H1 (cell line): Measurements from ENCODE around the gene MBNL2. TPM values are rescaled to one million over a fixed set of nuclear protein-coding genes. Genes with fewer than 3 reads are reported as not detected.

Experiments used
- CTCF ChIA-PET: fragments of 300-600 bp; sonication (Branson Sonifier 250); formaldehyde crosslinking; loops from one replicate; lab custom pipeline; 2021; ENCODE audit not compliant: partially characterized antibody; lab: Charles Lee
- POLR2A ChIA-PET: fragments of 300-600 bp; sonication (Branson Sonifier 250); formaldehyde crosslinking; loops from one replicate; lab custom pipeline; 2021; ENCODE audit warnings: inconsistent platforms; ENCODE audit not compliant: partially characterized antibody; lab: Charles Lee
- DNase-seq, 2 experiments: peaks; one replicate each; pipeline versions ENCODE4 v3.0.0 to v3.0.0-alpha.2; 2010 to 2022; ENCODE audit warnings: low spot score in 2 of 2, low read depth in 1 of 2, mixed read lengths in 1 of 2
- FAIRE-seq: peaks from 2 replicates; lab custom pipeline; 2011; peaks lifted over from hg19 to GRCh38; lab: Jason Lieb, UNC
- H2AFZ ChIP-seq: 2 replicates; pipeline ENCODE4 v1.8.1; 2012; ENCODE audit warnings: low read length, inconsistent platforms
- H2AK5ac ChIP-seq: 2 replicates; pipeline ENCODE4 v1.6.1; 2013; ENCODE audit warnings: low read depth, low read length
- H2BK120ac ChIP-seq: replicated peaks from 2 replicates; pipeline ENCODE3; 2013; ENCODE audit warnings: low read depth, low read length, inconsistent platforms
- H2BK12ac ChIP-seq: 2 replicates; pipeline ENCODE4 v1.6.1; 2013; ENCODE audit warnings: low read depth, low read length
- H2BK15ac ChIP-seq: 2 replicates; pipeline ENCODE4 v1.6.1; 2013; ENCODE audit warnings: low read length
- H2BK20ac ChIP-seq: 2 replicates; pipeline ENCODE4 v1.6.1; 2013; ENCODE audit warnings: low read length
- H2BK5ac ChIP-seq: 2 replicates; pipeline ENCODE4 v1.6.1; 2013; ENCODE audit warnings: low read depth, low read length
- H3K14ac ChIP-seq: 2 replicates; pipeline ENCODE4 v1.6.1; 2013; ENCODE audit warnings: inconsistent platforms; ENCODE audit not compliant: insufficient read length
- H3K18ac ChIP-seq: 2 replicates; pipeline ENCODE4 v1.6.1; 2013; ENCODE audit warnings: low read length; ENCODE audit errors: extremely low read depth
- H3K23ac ChIP-seq: 2 replicates; pipeline ENCODE4 v1.6.1; 2013; ENCODE audit warnings: inconsistent platforms; ENCODE audit not compliant: insufficient read length
- H3K23me2 ChIP-seq: 2 replicates; pipeline ENCODE4 v1.6.1; 2013; ENCODE audit warnings: low read depth, low read length
- H3K27ac ChIP-seq: 2 replicates; pipeline ENCODE4 v1.6.1; 2011; ENCODE audit warnings: low read depth, low read length, inconsistent platforms
- H3K27me3 ChIP-seq, 4 experiments: replicated peaks in 1 of 4; 1 replicate in 1 of 4; 2 replicates in 3 of 4; pipeline versions ENCODE4 v1.6.1 to v1.8.1; 2011 to 2013; ENCODE audit warnings: low read length in 3 of 4, mild to moderate bottlenecking in 3 of 4, inconsistent platforms in 2 of 4, mixed read lengths in 2 of 4, moderate library complexity in 1 of 4; ENCODE audit not compliant: control insufficient read depth in 3 of 4, insufficient read depth in 3 of 4; ENCODE audit errors: extremely low read depth in 1 of 4
- H3K36me3 ChIP-seq, 4 experiments: 2 replicates each; pipeline versions ENCODE4 v1.6.1 to v1.8.1; 2011 to 2013; ENCODE audit warnings: mild to moderate bottlenecking in 4 of 4, low read length in 3 of 4, moderate library complexity in 2 of 4, control low read depth in 1 of 4, inconsistent platforms in 1 of 4; ENCODE audit not compliant: insufficient read depth in 4 of 4, control insufficient read depth in 2 of 4
- H3K4ac ChIP-seq: replicated peaks from 2 replicates; pipeline ENCODE3; 2013; ENCODE audit warnings: low read length, low read depth, mixed read lengths, inconsistent platforms; ENCODE audit not compliant: insufficient read length
- H3K4me1 ChIP-seq, 4 experiments: replicated peaks in 1 of 4; 1 replicate in 1 of 4; 2 replicates in 3 of 4; pipeline versions ENCODE4 v1.6.1 to v1.8.1; 2011 to 2013; ENCODE audit warnings: low read length in 3 of 4, inconsistent platforms in 2 of 4, mixed read lengths in 1 of 4; ENCODE audit not compliant: insufficient read depth in 4 of 4, control insufficient read depth in 3 of 4
- H3K4me2 ChIP-seq, 2 experiments: 2 replicates each; pipeline versions ENCODE4 v1.6.1 to v1.8.1; 2011 to 2013; ENCODE audit warnings: low read depth in 2 of 2, low read length in 2 of 2, control low read depth in 1 of 2, inconsistent platforms in 1 of 2, mild to moderate bottlenecking in 1 of 2; ENCODE audit not compliant: insufficient read depth in 1 of 2
- H3K4me3 ChIP-seq, 4 experiments: fragments of 200-600, 300-600 bp in 1 of 4; sonication (generic), shearing (Covaris generic), sonication (Bioruptor Twin) in 1 of 4; 2 replicates each; pipeline versions ENCODE4 v1.5.1 to v1.8.1; 2011 to 2016; ENCODE audit warnings: low read length in 4 of 4, low read depth in 3 of 4, control low read depth in 2 of 4, inconsistent platforms in 2 of 4, mild to moderate bottlenecking in 2 of 4, mixed read lengths in 1 of 4, moderate library complexity in 1 of 4; ENCODE audit not compliant: insufficient read depth in 2 of 4; ENCODE audit errors: extremely low read depth in 1 of 4
- H3K56ac ChIP-seq: replicated peaks from 2 replicates; pipeline ENCODE3; 2013; ENCODE audit warnings: low read depth, mild to moderate bottlenecking, mixed read lengths, low read length, inconsistent platforms; ENCODE audit not compliant: insufficient read length
- H3K79me1 ChIP-seq: 2 replicates; pipeline ENCODE4 v1.6.1; 2013; ENCODE audit warnings: low read depth, low read length, control low read depth
- H3K79me2 ChIP-seq, 2 experiments: 2 replicates each; pipeline versions ENCODE4 v1.6.1 to v1.8.1; 2012 to 2013; ENCODE audit warnings: low read length in 2 of 2, mild to moderate bottlenecking in 2 of 2, inconsistent platforms in 1 of 2; ENCODE audit not compliant: insufficient read depth in 2 of 2, control insufficient read depth in 1 of 2
- H3K9ac ChIP-seq, 4 experiments: replicated peaks in 1 of 4; 1 replicate in 1 of 4; 2 replicates in 3 of 4; pipeline versions ENCODE4 v1.6.1 to v1.8.1; 2011 to 2013; ENCODE audit warnings: low read depth in 3 of 4, low read length in 3 of 4, control low read depth in 2 of 4, mild to moderate bottlenecking in 2 of 4, moderate library complexity in 2 of 4, inconsistent platforms in 1 of 4; ENCODE audit errors: extremely low read depth in 1 of 4
- H3K9me3 ChIP-seq, 2 experiments: 2 replicates each; pipeline versions ENCODE4 v1.6.1 to v1.8.1; 2012 to 2013; ENCODE audit warnings: mild to moderate bottlenecking in 2 of 2, moderate library complexity in 2 of 2, control low read depth in 1 of 2, inconsistent platforms in 1 of 2, low read depth in 1 of 2, low read length in 1 of 2, mixed read lengths in 1 of 2; ENCODE audit not compliant: insufficient read depth in 2 of 2
- H4K20me1 ChIP-seq, 2 experiments: replicated peaks in 1 of 2; 2 replicates each; pipeline versions ENCODE3 to v1.8.1; 2011 to 2013; ENCODE audit warnings: inconsistent platforms in 2 of 2, low read length in 2 of 2, mild to moderate bottlenecking in 1 of 2; ENCODE audit not compliant: insufficient read depth in 2 of 2, control insufficient read depth in 1 of 2
- H4K5ac ChIP-seq: 2 replicates; pipeline ENCODE4 v1.6.1; 2013; ENCODE audit warnings: low read length, low read depth, mixed read lengths, inconsistent platforms; ENCODE audit not compliant: insufficient read length
- H4K8ac ChIP-seq: 2 replicates; pipeline ENCODE4 v1.8.0; 2013; ENCODE audit warnings: mild to moderate bottlenecking, moderate library complexity, low read length, inconsistent platforms; ENCODE audit not compliant: insufficient read depth; ENCODE audit errors: extremely low read depth
- H4K91ac ChIP-seq: replicated peaks from 2 replicates; pipeline ENCODE3; 2013; ENCODE audit warnings: low read length, mixed read lengths, inconsistent platforms; ENCODE audit not compliant: insufficient read length
- JUN ChIP-seq: IDR thresholded peaks from 2 replicates; pipeline ENCODE4 v1.6.1; 2011; ENCODE audit warnings: low read depth, mild to moderate bottlenecking, improper control_type of control experiment, low read length
- KDM4A ChIP-seq: IDR thresholded peaks from one replicate; pipeline ENCODE4 v1.7.1; 2012; ENCODE audit warnings: low read depth, mild to moderate bottlenecking, moderate library complexity, low read length, inconsistent platforms; ENCODE audit not compliant: severe bottlenecking
- RXRA ChIP-seq: IDR thresholded peaks from 2 replicates; pipeline ENCODE4 v1.6.1; 2011; ENCODE audit warnings: low read depth, mild to moderate bottlenecking, low read length, moderate library complexity; ENCODE audit not compliant: insufficient read depth
- WGBS, 2 experiments: shearing (Covaris generic) in 1 of 2; methylation state at CpG; one replicate each; pipeline versions ENCODE4 v1.1.6 to v1.1.7; 2013 to 2015; ENCODE audit warnings: low lambda C conversion rate in 2 of 2, mixed read lengths in 2 of 2, inconsistent platforms in 1 of 2, low coverage in 1 of 2, missing lambda C conversion rate in 1 of 2; ENCODE audit not compliant: insufficient replicate concordance in 2 of 2, insufficient coverage in 1 of 2, insufficient read length in 1 of 2; ENCODE audit errors: extremely low coverage in 1 of 2, missing lambda C conversion rate in 1 of 2; 5-methylcytosine and 5-hydroxymethylcytosine counted together
- polyA plus RNA-seq, 7 experiments: library from polyadenylated mRNA; depleted of rRNA in 3 of 7; stranded (reverse) in 5 of 7; unstranded in 2 of 7; fragments of >200 nt in 5 of 7; fragments of 200-250 nt in 2 of 7; gene quantifications; 1 replicate in 5 of 7; 2 replicates in 1 of 7; 4 replicates in 1 of 7; pipeline versions ENCODE4 v1.2.1 to v1.2.3, GENCODE V29; 2011 to 2013; ENCODE audit warnings: missing spikeins in 2 of 7, mixed read lengths in 2 of 7
- total RNA-seq: library from RNA; stranded (reverse); fragmentation: NEBNext Ultra II Directional; extraction: Animal tissue kit (Norgen Biotek cat#: 25700); gene quantifications from 2 replicates; pipeline ENCODE4 v1.2.1, GENCODE V29; 2021

Gene MBNL2
- total and polyA plus RNA-seq, 2 of the 8 experiments (the other 6 are each of a cell fraction or from before 2014, with no cell fraction given): 1.0 to 2.6 TPM

GRCh38 chr13:97202761-97203160 is 19.4 kb upstream of the MBNL2 start:
- Histone ChIP-seq H3K9ac (no peak overlapping the region), H3K4me1 (no peaks in the 10 kb centered on the region), H3K27ac (no peak overlapping the region), H3K27me3 (no peaks in the 10 kb centered on the region), H3K79me2 (no peaks in the 10 kb centered on the region), H3K23me2 (no peaks in the 10 kb centered on the region), H2BK120ac (no peak overlapping the region), H4K20me1 (no peaks in the 10 kb centered on the region), H2BK20ac (no peak overlapping the region), H2BK5ac (no peak overlapping the region), H3K4me3 (no peak overlapping the region), H3K18ac (no peak overlapping the region), H3K4ac (no peak overlapping the region), H3K23ac (no peak overlapping the region), H2BK12ac (no peak overlapping the region), H4K5ac (no peak overlapping the region), H4K91ac (no peak overlapping the region), H3K36me3 (no peaks in the 10 kb centered on the region), H3K79me1 (no peaks in the 10 kb centered on the region), H2BK15ac (no peak overlapping the region), H3K4me2 (no peak overlapping the region), H3K56ac (no peak overlapping the region), H2AK5ac (no peak overlapping the region), H4K8ac (no peak overlapping the region), H3K14ac (no peak overlapping the region), H2AFZ (no peak overlapping the region), H3K9me3 (no peaks in the 10 kb centered on the region)
- ChIA-PET POLR2A (no interaction called here), CTCF (interaction anchor here (1.1 kb wide), 1 partner anchor 93 kb away, joined by 3 read pairs; no protein-coding TSS in a partner anchor)
- 92% methylated on average over 4 of the region's 4 CpGs; no CpG with 5 or more reads in 1 of the 2 experiments for WGBS, 2 experiments
- TF ChIP-seq RXRA: no peak
- no peak for TF ChIP-seq KDM4A
- TF ChIP-seq JUN: no peak
- FAIRE-seq (no peak), DNase-seq (no peak)
